ENCODE data around the gene MEX3D.

- TF ChIP-seq ZNF274 (IDR thresholded peaks at IDR 0.05; ENCODE audit: low read depth, low read length): no peak
- no peak for TF ChIP-seq YY1 (IDR thresholded peaks at IDR 0.05; ENCODE audit: insufficient read depth, insufficient read length)
Measured at GRCh38 chr19:1511318-1512317, 56.5 kb downstream of the MEX3D start.
